Neural progenitor cell (in vitro differentiated cells): ENCODE data around the gene PTDSS2. TPM values are rescaled to one million over a fixed set of nuclear protein-coding genes. Genes with fewer than 3 reads are reported as not detected.

Experiments
- DNase-seq: peaks from one replicate; pipeline ENCODE4 v3.0.0-alpha.2; 2016; ENCODE audit warnings: low spot score
- H2AFZ ChIP-seq: fragments of 200-600 bp; sonication (generic); replicated peaks from 2 replicates; pipeline ENCODE4 v1.6.1; 2016; ENCODE audit warnings: antibody characterized with exemption
- H3F3A ChIP-seq: fragments of 200-600 bp; sonication (generic); 2 replicates; pipeline ENCODE4 v1.6.1; 2016; ENCODE audit warnings: antibody characterized with exemption, low read depth
- H3K27ac ChIP-seq: fragments of 200-600 bp; sonication (generic); 2 replicates; pipeline ENCODE4 v1.5.1; 2016; ENCODE audit warnings: mild to moderate bottlenecking
- H3K27me3 ChIP-seq: fragments of 200-600 bp; sonication (generic); 2 replicates; pipeline ENCODE4 v1.6.1; 2016; ENCODE audit warnings: mild to moderate bottlenecking, moderate library complexity
- H3K36me3 ChIP-seq: fragments of 200-600 bp; sonication (generic); 2 replicates; pipeline ENCODE4 v1.5.1; 2016
- H3K4me1 ChIP-seq: fragments of 200-600 bp; sonication (generic); 2 replicates; pipeline ENCODE4 v1.6.1; 2016; ENCODE audit warnings: mixed run types
- H3K4me2 ChIP-seq: fragments of 200-600 bp; sonication (generic); 2 replicates; pipeline ENCODE4 v1.6.1; 2016
- H3K4me3 ChIP-seq: fragments of 200-600 bp; sonication (generic); 2 replicates; pipeline ENCODE4 v1.5.1; 2016
- H3K79me2 ChIP-seq: fragments of 200-600 bp; sonication (generic); 2 replicates; pipeline ENCODE4 v1.6.1; 2016; ENCODE audit warnings: low read depth
- H3K9ac ChIP-seq: fragments of 200-600 bp; sonication (generic); 2 replicates; pipeline ENCODE4 v1.6.1; 2016
- H3K9me3 ChIP-seq: fragments of 200-600 bp; sonication (generic); 2 replicates; pipeline ENCODE4 v1.5.1; 2016; ENCODE audit warnings: low read depth
- H4K20me1 ChIP-seq: fragments of 200-600 bp; sonication (generic); 2 replicates; pipeline ENCODE4 v1.6.1; 2016; ENCODE audit warnings: low read depth
- H3K27ac Mint-ChIP-seq: 3 replicates; pipeline ENCODE4 v1.8.0; 2021; ENCODE audit warnings: mixed read lengths
- H3K27me3 Mint-ChIP-seq: 2 replicates; pipeline ENCODE4 v1.8.0; 2022; ENCODE audit warnings: low read depth, mild to moderate bottlenecking, inconsistent platforms, moderate library complexity, mixed read lengths; ENCODE audit not compliant: insufficient read depth
- H3K36me3 Mint-ChIP-seq: 3 replicates; pipeline ENCODE4 v1.8.0; 2021; ENCODE audit warnings: mixed read lengths
- H3K4me1 Mint-ChIP-seq: 3 replicates; pipeline ENCODE4 v1.8.0; 2021; ENCODE audit warnings: mixed read lengths
- H3K4me3 Mint-ChIP-seq: 3 replicates; pipeline ENCODE4 v1.8.0; 2021; ENCODE audit warnings: mild to moderate bottlenecking, moderate library complexity, mixed read lengths
- H3K9me3 Mint-ChIP-seq: 3 replicates; pipeline ENCODE4 v1.8.0; 2020; ENCODE audit warnings: mixed read lengths
- CTCF ChIP-seq: fragments of 200-600 bp; sonication (generic); IDR thresholded peaks from 2 replicates; pipeline ENCODE4 v1.5.1; 2017; ENCODE audit warnings: antibody characterized with exemption, mild to moderate bottlenecking
- EZH2 ChIP-seq: fragments of 200-600 bp; sonication (generic); IDR thresholded peaks from 2 replicates; pipeline ENCODE4 v1.6.1; 2017; ENCODE audit warnings: antibody characterized with exemption, mild to moderate bottlenecking, moderate library complexity
- EZH2phosphoT487 ChIP-seq: fragments of 200-600 bp; sonication (generic); IDR thresholded peaks from 2 replicates; pipeline ENCODE4 v1.6.1; 2017; ENCODE audit warnings: antibody characterized with exemption
- total RNA-seq: library from RNA; depleted of rRNA; stranded (reverse); fragments of >200 nt; gene quantifications from 2 replicates; pipeline ENCODE4 v1.2.3, GENCODE V29; 2015; ENCODE audit warnings: low replicate concordance

PTDSS2 gene
- total RNA-seq, 1 donor from 2014 or later = 24.7 TPM

- H3K4me3 Mint-ChIP-seq = no peak overlapping the region
Measured at GRCh38 chr11:441043-441417, 9.0 kb upstream of the PTDSS2 start.

GRCh38 chr11:441418-442274, 8.4 kb upstream of the PTDSS2 start, which contains the start of gene ANO9:
Gene ANO9, minus strand, starts transcription at chr11:442011. Its CDS starts 85 bp downstream, at chr11:441926.
- peaks cover 10% of the 10 kb centered on the region for H3K4me1 ChIP-seq
- Mint-ChIP-seq H3K9me3 (peaks cover 4% of the 10 kb centered on the region), H3K27ac (no peak within 1 kb of the TSS), H3K4me1 (peaks cover 13% of the 10 kb centered on the region), H3K36me3 (no peaks in the 10 kb centered on the region), H3K27me3 (peaks cover 5% of the 10 kb centered on the region), H3K4me3 (no peak within 1 kb of the TSS)
- H3F3A ChIP-seq = peaks cover 7% of the 10 kb centered on the region
- no peaks in the 10 kb centered on the region for H3K36me3 ChIP-seq
- peak; percentile 59 for DNase-seq
- H3K79me2 ChIP-seq = no peaks in the 10 kb centered on the region
- H2AFZ ChIP-seq = peak within 1 kb of the TSS; percentile 89
- no peaks in the 10 kb centered on the region for H3K9me3 ChIP-seq
- peak within 1 kb of the TSS; percentile 42 for H3K4me3 ChIP-seq
- no peaks in the 10 kb centered on the region for H3K27me3 ChIP-seq
- no peak within 1 kb of the TSS for H3K9ac ChIP-seq
- no peak within 1 kb of the TSS for H3K27ac ChIP-seq
- peak within 1 kb of the TSS; percentile 78 for H3K4me2 ChIP-seq
- H4K20me1 ChIP-seq = no peaks in the 10 kb centered on the region
- TF ChIP-seq CTCF = no peak
- no peak for TF ChIP-seq EZH2phosphoT487
- no peak for TF ChIP-seq EZH2

More at GRCh38 chr11:441043-441417, 9.0 kb upstream of the PTDSS2 start:
- Mint-ChIP-seq H3K27ac (no peak overlapping the region), H3K36me3 (no peaks in the 10 kb centered on the region), H3K4me1 (peaks cover 12% of the 10 kb centered on the region), H3K9me3 (peaks cover 8% of the 10 kb centered on the region), H3K27me3 (peaks cover 8% of the 10 kb centered on the region)
- DNase-seq = no peak
- H3K36me3 ChIP-seq = no peaks in the 10 kb centered on the region
- H3K4me2 ChIP-seq = peak overlapping the region; percentile 78
- no peaks in the 10 kb centered on the region for H3K27me3 ChIP-seq
- TF ChIP-seq EZH2 (no peak), CTCF (no peak), EZH2phosphoT487 (no peak)
- no peaks in the 10 kb centered on the region for H3K9me3 ChIP-seq
- peaks cover under 1% of the 10 kb centered on the region for H3F3A ChIP-seq
- no peaks in the 10 kb centered on the region for H4K20me1 ChIP-seq
- H3K4me3 ChIP-seq = no peak overlapping the region
- H3K4me1 ChIP-seq = peaks cover 10% of the 10 kb centered on the region
- no peak overlapping the region for H3K27ac ChIP-seq
- H2AFZ ChIP-seq = no peak overlapping the region
- H3K9ac ChIP-seq = no peak overlapping the region
- no peaks in the 10 kb centered on the region for H3K79me2 ChIP-seq

GRCh38 chr11:442611-443081, 7.4 kb upstream of the PTDSS2 start:
- H3K27me3 Mint-ChIP-seq = no peaks in the 10 kb centered on the region
- no peak overlapping the region for H3K4me3 Mint-ChIP-seq
- H3K4me1 ChIP-seq = peaks cover 10% of the 10 kb centered on the region
- H3K4me2 ChIP-seq = no peak overlapping the region
- no peak for TF ChIP-seq CTCF
- TF ChIP-seq EZH2 = no peak
- TF ChIP-seq EZH2phosphoT487 = no peak
- no peak overlapping the region for H3K27ac ChIP-seq
- no peaks in the 10 kb centered on the region for H3K36me3 Mint-ChIP-seq
- peaks cover 13% of the 10 kb centered on the region for H3K4me1 Mint-ChIP-seq
- no peak overlapping the region for H2AFZ ChIP-seq
- H3K27ac Mint-ChIP-seq = no peak overlapping the region
- H3K9ac ChIP-seq = no peak overlapping the region
- H3K27me3 ChIP-seq = no peaks in the 10 kb centered on the region
- no peaks in the 10 kb centered on the region for H3K9me3 Mint-ChIP-seq
- peaks cover 11% of the 10 kb centered on the region for H3F3A ChIP-seq
- H3K9me3 ChIP-seq = no peaks in the 10 kb centered on the region
- H3K4me3 ChIP-seq = no peak overlapping the region
- no peaks in the 10 kb centered on the region for H3K79me2 ChIP-seq
- H3K36me3 ChIP-seq = no peaks in the 10 kb centered on the region
- no peak for DNase-seq
- no peaks in the 10 kb centered on the region for H4K20me1 ChIP-seq
